ENCODE results near the gene PIR.
A peak's percentile ranks its signal among the peaks of the same experiment; 100 is the strongest.

The PIR gene

GRCh38 chrX:15493118-15493962 is at the start of gene PIR:
PIR (minus strand) TSS chrX:15493333; CDS start chrX:15491257, 2,076 bp downstream.
- DNase-seq (ENCODE audit: low read depth) = peak; percentile 45

- no peak for DNase-seq (ENCODE audit: low read depth)
These were observed 37.2 kb upstream of the PIR start for GRCh38 chrX:15530318-15530717.

DNA sequence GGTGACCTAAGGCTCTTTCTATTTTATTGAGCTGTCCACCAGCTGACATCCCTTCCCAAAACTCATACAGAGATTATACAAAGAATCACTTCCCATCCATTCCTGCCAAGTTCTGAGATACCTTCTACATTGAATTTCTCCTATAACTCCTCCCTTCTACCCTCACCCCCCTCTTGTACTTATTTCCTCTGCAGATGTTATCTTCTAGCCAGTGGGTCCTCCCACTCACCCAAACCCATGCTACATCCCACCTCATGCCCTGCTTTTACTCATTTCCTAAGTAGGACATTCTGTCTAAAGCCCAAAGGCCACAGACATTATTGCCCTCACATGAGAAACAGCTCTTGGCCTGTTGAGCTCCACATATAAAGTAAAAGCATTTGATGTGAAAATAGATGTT is 36.0 kb upstream of the PIR start:
- DNase-seq (ENCODE audit: low read depth) = no peak

GRCh38 chrX:15525664-15526416 is 32.7 kb upstream of the PIR start:
- no peak for DNase-seq (ENCODE audit: low read depth)

DNA sequence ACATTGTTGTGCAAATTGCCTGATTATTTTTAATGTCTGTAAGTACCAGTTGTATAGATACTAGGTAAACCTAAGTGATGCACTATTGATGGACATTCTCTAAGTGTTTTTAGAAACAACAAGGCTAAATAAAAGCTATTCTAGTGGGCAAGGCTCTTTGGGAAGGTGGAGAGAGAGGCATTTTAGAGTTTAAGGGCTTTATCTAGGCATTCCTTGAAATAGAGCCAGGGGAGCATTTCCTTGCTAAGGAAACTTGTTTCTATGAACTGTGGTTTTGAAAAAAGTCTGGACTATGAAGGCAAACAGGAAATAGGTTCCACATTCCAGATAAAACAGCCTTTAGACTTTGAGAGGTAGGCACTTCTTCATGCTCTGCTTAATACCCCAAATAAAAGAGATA is 31.3 kb upstream of the PIR start:
- no peak for DNase-seq (ENCODE audit: low read depth)

- DNase-seq (ENCODE audit: low read depth) = no peak
These were observed 30.0 kb upstream of the PIR start for GRCh38 chrX:15523088-15523487.

GRCh38 chrX:15522464-15522863 is 29.3 kb upstream of the PIR start:
- DNase-seq (ENCODE audit: low read depth) = no peak

DNA sequence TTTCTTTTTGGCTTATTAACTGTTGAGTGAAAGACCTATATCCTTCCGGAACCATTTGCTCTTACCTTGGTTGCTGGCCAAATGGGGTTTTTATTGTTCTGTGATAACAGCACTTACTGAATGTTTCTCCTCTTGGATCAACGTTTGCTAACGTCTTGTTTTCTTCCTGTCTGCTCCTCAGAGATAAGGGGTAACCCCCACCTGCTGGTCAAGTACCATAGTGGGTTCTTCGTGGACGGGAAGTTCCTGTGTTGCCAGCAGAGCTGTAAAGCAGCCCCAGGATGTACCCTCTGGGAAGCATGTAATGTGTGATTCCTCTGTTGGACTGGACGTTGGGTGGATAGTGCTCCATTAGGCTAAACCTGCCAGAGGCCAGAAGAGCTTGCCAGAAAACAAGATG is 22.8 kb upstream of the PIR start:
- no peak for DNase-seq (ENCODE audit: low read depth)

- DNase-seq (ENCODE audit: low read depth) = no peak
These were observed 21.1 kb upstream of the PIR start for GRCh38 chrX:15514279-15514678.

DNA sequence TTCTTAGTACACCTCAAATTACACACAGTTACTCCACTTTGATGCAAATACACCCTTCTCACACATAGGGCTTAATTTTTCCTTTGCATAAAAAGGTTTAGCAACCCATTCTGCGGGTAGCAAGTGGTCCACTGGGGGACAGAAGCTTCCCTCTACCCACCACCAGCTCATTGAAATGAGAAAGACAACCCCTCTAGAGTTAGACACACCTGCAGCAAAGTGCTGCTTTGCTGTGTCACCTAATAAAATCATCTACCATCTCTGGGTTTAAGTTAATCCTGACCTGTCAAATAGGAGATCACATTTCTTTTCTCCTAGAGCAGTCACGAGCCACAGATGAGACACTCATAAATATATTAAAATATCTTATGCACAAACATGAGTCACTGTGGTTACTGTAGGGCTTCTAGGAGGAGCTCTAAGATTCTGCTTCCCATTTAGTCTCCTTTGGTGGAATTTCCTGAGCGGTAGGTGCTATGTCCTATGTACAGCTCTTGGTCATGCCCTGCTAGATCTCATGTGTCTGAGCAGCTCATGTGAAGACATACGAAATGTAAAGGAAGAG is 19.4 kb upstream of the PIR start:
- no peak for DNase-seq (ENCODE audit: low read depth)

GRCh38 chrX:15511563-15511962 is 18.4 kb upstream of the PIR start:
- no peak for DNase-seq (ENCODE audit: low read depth)

GRCh38 chrX:15509845-15510244 is 16.7 kb upstream of the PIR start:
- DNase-seq (ENCODE audit: low read depth) = no peak

- no peak for DNase-seq (ENCODE audit: low read depth)
These were observed 13.9 kb upstream of the PIR start for GRCh38 chrX:15507005-15507404.

GRCh38 chrX:15505101-15505500 is 12.0 kb upstream of the PIR start:
- DNase-seq (ENCODE audit: low read depth) = no peak

DNA sequence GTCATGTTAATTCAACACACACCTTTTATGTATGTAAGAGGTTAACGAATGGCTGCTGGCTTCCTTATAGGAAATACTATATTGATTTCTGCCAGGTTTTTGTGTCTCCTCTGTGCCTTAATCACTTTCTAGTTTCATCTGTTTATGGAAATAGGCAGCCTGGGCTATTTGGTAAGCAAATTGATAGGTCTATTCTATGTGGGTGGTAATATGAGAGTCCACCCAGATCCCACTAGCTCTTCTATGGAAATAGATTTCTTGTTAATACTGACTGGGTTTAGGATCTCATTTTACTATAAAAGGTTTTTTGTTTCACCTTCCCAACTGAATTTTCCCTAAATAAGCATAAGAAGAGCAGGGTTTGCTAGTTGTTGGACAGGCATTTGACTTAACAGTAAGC is 11.5 kb upstream of the PIR start:
- no peak for DNase-seq (ENCODE audit: low read depth)

- no peak for DNase-seq (ENCODE audit: low read depth)
These were observed 8.4 kb upstream of the PIR start for GRCh38 chrX:15501506-15501905.

- DNase-seq (ENCODE audit: low read depth) = no peak
These were observed 7.4 kb upstream of the PIR start, which contains the start of gene BMX for GRCh38 chrX:15500497-15500966. BMX (plus strand) TSS chrX:15500807; CDS start chrX:15508354, 7,547 bp downstream.

DNA sequence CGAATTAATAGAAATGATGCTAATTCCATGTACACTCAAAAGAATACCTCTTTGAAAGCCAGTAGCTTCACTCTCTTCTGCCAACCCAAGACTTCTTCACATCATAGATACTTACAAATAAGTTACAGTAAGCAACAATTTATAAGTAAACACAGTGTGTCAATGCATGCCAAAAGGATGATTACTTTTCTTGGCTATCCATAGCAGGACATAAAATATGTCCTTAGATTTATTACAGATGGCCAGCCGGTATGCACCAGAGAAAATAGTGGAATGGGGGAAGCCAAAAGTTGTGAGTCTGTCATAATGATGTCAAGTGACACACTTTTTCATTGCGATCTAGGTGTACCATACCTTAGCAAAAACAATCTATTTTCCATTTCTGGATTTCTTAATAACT is 6.8 kb upstream of the PIR start:
- DNase-seq (ENCODE audit: low read depth) = no peak

- no peak for DNase-seq (ENCODE audit: low read depth)
These were observed 5.6 kb upstream of the PIR start for GRCh38 chrX:15498741-15499140.

DNA sequence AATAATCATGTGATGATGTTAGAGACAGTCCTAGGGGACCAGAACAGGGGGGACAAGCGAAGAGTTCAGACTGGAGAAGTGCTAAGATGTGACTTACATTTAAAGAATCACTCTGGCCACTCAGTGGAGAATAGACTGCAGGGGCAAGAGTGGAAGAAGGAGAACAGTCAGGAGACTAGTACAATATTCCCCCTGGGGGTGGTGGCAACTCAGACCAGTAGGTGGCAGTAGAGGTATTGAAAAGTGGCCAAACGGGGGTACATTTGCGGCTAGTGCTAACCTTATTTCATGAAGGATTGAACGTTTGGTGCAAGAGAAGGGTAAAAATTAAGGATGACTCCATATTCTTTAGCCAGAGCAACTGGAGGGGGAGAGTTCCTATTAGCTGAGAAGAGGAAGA is 4.7 kb upstream of the PIR start:
- DNase-seq (ENCODE audit: low read depth) = no peak

DNA sequence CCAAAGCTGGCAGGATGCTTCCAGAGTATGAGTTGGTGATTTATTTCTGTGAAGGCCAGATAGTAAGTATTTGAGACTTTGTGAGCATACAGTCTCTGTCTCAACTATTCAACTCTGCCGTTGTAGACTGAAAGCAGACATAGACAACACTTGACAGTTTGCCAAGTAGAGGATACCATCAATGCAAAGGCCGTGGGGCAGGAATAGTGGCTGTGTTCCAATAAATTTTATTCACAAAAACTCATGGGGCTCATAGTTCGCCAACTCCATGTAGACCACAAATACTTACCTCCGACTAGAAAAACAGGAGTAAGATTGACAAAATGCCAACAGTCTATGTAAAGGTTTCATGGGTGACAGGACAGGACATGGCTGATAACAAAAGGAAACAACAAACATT is 3.7 kb upstream of the PIR start:
- no peak for DNase-seq (ENCODE audit: low read depth)

DNA sequence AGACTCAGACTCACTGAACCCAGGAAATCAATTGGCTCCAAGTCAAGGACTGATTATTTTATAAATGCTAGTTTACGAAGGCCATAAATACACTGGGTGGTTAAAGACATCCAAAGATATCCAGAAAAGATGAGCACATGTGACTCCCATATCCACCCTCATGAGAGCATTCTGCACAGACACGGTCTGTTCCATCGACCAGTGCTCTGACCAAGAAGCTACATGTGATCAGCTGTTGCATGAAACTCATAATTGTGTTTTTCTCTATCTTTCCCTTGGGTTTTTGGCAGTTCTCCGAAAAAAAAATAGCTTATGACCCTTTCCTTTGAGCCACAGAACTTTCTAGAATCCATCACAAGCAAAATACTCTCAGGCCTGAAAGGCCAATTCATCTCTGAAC is 2.7 kb upstream of the PIR start:
- no peak for DNase-seq (ENCODE audit: low read depth)

DNA sequence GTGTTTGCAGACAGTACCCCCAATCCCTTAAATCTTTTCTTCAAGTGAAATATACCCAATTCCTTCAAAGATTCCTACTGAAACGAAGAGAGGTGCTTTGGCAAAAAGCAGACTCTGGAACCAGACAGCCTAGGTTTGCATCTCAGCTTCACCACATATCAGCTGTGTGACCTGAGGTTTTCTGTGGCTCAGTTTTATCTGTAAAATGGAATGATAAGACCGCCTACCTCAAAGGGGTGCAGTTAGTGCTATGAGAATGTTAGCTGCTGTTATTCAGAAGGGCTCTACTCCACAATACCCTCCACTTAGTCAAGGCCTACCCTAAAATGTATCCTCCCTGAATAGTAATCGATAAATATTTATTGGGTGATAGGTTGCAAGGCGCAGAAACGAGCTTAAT is 664 bp downstream of the PIR start:
- no peak for DNase-seq (ENCODE audit: low read depth)
